ENCODE measurements around the gene YWHAE.

DNA sequence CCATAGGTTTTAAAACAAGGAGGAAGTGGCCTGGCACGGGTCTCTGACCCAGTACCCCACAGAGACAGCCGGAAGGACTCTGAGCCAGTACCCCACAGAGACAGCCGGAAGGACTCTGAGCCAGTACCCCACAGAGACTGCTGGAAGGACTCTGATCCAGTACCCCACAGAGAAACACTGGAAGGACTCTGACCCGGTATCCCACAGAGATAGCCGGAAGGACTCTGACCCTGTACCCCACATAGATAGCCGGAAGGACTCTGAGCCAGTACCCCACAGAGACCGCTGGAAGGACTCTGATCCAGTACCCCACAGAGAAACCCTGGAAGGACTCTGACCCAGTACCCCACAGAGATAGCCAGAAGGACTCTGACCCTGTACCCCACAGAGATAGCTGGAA is 71.6 kb downstream of the YWHAE start:
- TF ChIP-seq POLR2A (IDR thresholded peaks at IDR 0.05): no peak
- TF ChIP-seq, protein P1, sequence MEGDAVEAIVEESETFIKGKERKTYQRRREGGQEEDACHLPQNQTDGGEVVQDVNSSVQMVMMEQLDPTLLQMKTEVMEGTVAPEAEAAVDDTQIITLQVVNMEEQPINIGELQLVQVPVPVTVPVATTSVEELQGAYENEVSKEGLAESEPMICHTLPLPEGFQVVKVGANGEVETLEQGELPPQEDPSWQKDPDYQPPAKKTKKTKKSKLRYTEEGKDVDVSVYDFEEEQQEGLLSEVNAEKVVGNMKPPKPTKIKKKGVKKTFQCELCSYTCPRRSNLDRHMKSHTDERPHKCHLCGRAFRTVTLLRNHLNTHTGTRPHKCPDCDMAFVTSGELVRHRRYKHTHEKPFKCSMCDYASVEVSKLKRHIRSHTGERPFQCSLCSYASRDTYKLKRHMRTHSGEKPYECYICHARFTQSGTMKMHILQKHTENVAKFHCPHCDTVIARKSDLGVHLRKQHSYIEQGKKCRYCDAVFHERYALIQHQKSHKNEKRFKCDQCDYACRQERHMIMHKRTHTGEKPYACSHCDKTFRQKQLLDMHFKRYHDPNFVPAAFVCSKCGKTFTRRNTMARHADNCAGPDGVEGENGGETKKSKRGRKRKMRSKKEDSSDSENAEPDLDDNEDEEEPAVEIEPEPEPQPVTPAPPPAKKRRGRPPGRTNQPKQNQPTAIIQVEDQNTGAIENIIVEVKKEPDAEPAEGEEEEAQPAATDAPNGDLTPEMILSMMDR (IDR thresholded peaks at IDR 0.05): no peak
